ENCODE measurements around the gene C12orf56.
A peak's percentile ranks its signal among the peaks of the same experiment; 100 is the strongest.
"Not testable (repeated sequence)": the region's sequence is repeated elsewhere in the genome, so short reads cannot be mapped to it uniquely, and the experiment has no call there.

C12orf56 gene

DNA sequence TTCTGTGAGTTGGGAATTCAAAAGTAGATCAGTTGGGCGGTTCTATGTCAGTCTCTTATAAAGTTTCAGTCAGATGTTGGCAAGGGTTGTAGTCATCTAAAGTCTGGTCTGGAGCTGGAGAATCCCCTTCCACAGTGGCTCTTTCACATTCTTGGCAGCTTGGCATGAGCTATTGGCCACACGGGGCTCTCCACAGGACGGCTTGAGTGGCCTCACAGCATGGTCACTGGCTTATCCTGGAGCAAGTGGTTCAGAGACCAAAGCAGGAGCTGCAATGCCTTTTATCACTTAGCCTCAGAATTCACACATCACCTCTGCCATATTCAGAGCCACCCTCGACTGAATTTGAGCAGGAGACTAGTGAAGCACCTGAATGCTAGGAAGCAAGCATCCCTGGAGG, 161.3 kb downstream of the C12orf56 start:
- FAIRE-seq: no peak

GRCh38 chr12:64225626-64226025, 164.9 kb downstream of the C12orf56 start:
- no peak for FAIRE-seq

- peak; percentile 17 for FAIRE-seq
Observed at GRCh38 chr12:64222009-64222765, 168.4 kb downstream of the C12orf56 start, which contains the start of gene KICS2. Gene KICS2, minus strand, starts transcription at chr12:64222296. Its CDS starts 59 bp downstream, at chr12:64222237.

- FAIRE-seq: no peak
Observed at GRCh38 chr12:64221651-64222008, 168.9 kb downstream of the C12orf56 start.

DNA sequence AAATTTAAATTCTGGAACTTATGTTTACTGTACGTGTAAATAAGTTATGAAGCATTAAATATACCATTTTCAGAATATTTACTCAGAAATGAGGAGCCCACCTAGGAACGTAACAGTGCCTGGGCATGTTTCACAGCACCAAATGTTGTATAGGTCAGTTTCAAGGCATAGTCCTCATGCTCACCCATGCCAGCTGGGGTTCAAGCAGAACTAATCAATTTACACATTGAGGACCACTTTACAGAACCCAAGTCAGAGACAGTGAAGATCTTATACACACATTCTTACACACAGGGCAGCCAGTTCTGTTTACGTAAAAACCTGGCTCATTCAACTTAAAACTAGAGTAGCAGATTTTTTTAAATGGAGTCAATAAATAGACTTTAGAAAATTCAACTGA, 170.5 kb downstream of the C12orf56 start:
- FAIRE-seq: no peak

GRCh38 chr12:64219145-64219544, 171.4 kb downstream of the C12orf56 start:
- no peak for FAIRE-seq

GRCh38 chr12:64218597-64218996, 172.0 kb downstream of the C12orf56 start:
- FAIRE-seq: no peak

GRCh38 chr12:64217643-64218042, 172.9 kb downstream of the C12orf56 start:
- not testable (repeated sequence) for FAIRE-seq

DNA sequence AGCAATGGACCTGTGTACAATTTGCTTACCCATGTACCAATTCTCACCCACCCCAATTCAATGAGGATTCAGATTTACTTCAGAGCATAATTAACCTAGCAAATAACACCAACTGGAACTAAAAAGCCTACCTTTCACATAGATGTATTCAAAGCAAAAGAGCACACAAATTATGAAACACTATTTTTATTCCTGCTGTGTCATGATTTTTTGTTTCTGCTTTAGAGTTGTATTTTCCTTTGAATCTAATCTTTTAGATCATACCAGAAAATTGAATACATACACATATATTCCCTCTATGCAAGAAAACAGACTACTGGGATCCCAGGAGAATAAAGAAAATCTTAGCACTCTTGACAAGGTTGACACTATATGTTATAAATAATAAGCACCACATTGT, 174.3 kb downstream of the C12orf56 start:
- no peak for FAIRE-seq
